SIG-M5 (cell line): ENCODE data around the gene RRP15.
"Not testable (repeated sequence)": the region's sequence is repeated elsewhere in the genome, so short reads cannot be mapped to it uniquely, and the experiment has no call there.

ENCODE experiments used
- DNase-seq: peaks from one replicate; lab custom pipeline; 2025; lab: John Stamatoyannopoulos, UW

The RRP15 gene

DNA sequence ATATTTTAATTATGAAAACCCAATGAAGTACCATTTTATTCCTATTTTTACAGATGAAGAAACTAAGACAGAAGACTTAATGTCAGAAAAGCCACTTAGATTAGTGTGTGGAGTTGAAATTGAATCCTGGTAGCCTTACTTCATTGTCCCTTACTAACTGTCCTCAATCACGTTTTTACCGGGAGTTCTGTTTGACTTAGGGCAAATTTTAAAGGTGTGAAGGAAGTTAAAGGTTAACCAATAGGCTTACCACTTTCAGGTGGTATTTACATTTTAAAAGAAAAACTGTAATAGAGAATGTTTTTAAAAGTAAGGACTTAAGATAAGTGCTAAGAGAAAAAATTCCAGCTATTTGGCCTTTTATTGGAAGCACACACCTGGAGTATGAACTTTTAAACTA is 12.4 kb downstream of the RRP15 start:
- no peak for DNase-seq

- DNase-seq, result no peak
Observed at GRCh38 chr1:218297867-218298266, 12.8 kb downstream of the RRP15 start.

- DNase-seq, result no peak
Observed at GRCh38 chr1:218298398-218298797, 13.3 kb downstream of the RRP15 start.

DNA sequence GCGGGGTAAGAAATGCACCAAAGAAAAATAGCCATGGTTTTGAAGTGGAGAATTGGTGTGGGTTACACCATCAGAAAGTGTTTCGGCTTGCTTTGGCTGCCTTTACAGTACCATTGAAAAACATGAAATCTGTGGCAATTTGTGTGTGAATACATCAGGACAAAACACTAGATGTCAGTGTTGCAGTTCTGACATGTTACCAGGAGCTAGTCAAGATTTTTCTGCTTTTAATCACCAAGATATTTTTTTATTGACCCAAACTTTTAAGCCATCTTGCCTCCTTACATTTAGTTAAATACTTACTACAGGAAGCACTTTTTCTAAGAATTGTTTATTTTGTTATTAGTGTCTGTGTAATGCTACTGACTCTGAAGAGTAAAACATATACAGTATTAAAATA is 14.3 kb downstream of the RRP15 start:
- no peak for DNase-seq

DNA sequence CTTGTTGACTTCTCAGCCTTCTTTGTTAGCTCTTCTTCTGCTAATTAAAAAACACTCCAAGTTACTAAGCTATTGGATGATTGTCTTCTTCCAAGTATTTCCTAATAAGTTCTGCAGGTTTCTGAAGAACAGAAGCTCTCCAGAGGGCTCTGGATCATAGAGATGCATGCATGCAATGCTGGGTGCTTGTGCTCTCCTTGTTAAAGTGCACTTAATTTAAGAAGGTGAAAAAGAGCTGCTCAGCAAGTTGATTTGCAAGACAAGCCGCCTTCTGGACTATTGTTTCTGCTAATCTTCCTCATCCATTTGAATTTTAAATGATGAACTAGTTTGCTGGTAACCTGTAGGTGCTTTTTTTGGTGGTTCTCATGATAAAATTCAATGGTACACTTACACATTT is 16.1 kb downstream of the RRP15 start:
- DNase-seq, result no peak

- DNase-seq, result no peak
Observed at GRCh38 chr1:218302155-218302554, 17.1 kb downstream of the RRP15 start.

DNA sequence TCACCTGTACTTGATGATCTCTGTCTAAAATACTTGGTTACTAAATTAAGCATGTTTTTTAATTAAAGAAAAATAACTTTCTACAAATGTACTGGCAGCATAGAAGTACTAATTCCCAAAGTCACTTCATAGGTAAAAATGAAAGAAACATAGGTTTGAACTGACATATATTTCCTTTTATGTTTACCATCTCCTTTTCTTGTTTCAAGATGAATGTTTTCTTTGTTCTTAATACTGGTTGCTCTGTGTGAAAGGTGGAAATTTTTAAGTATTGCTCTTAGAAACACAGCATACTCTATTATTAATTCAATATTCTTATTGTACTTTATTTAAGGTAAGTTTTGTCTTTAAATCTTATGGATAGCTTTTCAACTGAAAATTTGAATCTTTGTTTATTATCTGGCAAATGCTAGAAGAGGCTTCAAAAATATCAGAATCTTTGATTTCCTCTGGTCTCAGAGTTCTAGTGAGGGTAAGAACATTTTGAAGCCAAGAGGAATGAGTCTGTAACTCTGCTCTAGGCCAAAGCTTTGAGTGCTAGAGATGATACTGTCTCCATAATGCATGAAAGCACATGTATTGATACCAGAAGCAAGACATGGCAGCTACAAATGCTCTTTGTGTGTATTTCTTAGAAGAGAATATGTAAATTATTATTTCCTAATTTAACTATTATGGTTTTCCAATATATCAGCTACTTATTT is 18.2 kb downstream of the RRP15 start:
- no peak for DNase-seq

GRCh38 chr1:218304281-218305039 is 19.4 kb downstream of the RRP15 start:
- DNase-seq, result no peak

GRCh38 chr1:218305472-218306064 is 20.5 kb downstream of the RRP15 start:
- no peak for DNase-seq

GRCh38 chr1:218312509-218312908 is 27.4 kb downstream of the RRP15 start:
- no peak for DNase-seq

DNA sequence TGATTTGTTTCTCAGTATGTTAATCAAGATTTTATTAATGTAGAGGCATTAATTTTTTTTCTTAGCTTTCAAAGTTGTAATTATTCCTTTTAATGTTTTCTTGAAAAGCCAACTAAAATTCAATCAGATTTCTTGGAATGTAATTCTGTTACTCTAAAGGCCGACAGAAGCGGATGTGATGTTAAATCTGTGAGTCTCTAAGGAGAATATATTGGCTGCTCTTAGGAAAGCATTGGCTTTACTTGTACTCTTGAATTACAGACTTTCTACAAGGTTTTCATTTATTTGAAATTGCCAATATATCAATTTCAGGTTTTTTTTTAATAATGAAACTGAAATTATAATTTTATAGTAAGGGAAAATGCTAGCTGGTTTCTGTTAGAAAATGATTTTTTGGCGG is 29.2 kb downstream of the RRP15 start:
- no peak for DNase-seq

- no peak for DNase-seq
Observed at GRCh38 chr1:218315638-218316037, 30.5 kb downstream of the RRP15 start.

DNA sequence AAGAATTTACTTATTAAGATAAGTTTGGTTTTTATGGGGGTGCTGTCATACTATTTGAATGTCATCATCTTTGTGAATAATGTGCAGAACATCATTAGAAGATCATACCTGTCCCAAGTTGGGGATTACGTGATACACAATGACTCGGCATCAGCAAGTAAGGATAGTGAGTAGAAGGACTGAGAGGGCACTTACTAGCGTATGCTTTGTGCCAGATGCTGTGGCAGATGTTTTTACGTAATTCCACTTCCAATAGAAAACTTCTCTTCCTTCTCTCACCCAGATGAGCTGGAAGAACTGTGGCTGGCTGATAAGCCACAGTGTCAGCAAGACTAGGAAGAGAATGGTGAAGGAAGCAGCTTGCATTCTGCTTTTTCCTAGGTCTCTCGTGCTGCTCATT is 32.0 kb downstream of the RRP15 start:
- no peak for DNase-seq

- not testable (repeated sequence) for DNase-seq
Observed at GRCh38 chr1:218320182-218320581, 35.1 kb downstream of the RRP15 start.

GRCh38 chr1:218322762-218323161 is 37.7 kb downstream of the RRP15 start:
- no peak for DNase-seq

DNA sequence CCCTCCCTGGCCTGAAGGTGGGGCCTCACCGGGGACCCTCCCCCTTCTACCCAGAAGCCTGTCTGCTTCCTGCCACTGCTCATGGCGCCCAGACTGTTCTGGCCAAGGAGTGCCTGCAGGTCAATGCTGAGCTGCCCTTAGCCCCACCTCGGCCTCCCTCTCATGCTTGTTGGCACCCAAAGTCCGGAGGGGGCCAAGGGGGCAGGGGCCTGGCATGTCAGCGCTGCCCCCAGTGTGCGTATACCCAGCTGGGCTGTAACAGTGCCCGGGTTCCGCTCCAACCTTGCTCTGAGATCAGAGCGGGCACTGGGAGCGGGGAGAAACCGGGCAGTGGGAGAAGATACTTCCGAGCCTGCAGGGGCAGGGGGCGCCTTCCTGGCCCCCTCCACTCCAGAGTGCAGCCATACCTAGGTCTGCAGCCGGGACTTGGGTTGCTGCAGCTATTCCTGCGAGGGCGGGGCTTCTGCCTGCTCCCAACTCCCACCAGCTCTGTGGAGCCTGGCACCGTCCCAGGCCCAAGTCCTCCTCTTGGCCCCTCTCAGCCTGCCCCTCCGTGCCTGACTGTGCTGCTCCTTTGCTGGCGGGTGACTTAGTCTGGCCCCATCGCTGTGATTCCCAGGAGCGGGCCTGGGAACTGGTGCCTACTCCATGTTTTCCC is 38.6 kb downstream of the RRP15 start:
- no peak for DNase-seq

DNA sequence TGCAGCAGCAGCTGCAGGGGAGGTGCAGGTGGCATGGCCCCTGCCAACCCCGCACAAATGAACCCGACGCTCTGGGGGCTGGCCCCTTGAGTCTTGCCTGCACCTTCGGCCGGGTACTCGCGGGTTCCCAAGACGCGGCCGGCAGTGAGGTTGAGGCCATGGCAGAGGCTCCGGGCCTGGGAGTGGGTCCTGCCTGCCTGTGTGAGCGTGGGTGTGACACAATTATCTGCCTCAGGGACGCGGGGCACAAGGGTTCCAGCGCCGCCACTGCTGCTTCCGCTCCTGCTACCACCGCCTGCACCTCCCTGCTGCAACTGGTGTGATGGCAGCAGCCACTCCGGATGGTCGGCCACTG is 39.1 kb downstream of the RRP15 start:
- no peak for DNase-seq

DNA sequence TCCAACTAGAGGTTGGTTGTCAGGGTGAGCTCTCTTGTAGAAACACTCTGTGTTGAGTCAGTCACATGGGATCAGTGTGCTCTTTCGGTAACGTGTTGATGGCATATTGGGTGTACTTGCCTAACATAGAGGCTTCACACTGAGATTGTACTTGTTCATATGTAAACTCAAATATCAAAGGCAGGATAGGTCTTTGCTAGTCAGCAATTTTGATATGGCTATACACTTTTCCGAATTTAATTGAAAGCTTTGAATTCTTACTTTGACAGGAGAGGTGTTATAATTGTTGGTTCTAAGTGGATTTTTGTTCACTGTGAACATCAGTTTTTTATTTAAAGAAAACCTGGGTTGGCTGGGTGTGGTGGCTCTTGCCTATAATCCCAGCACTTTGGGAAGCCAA is 43.7 kb downstream of the RRP15 start:
- DNase-seq, result no peak

GRCh38 chr1:218330043-218330623 is 45.0 kb downstream of the RRP15 start:
- DNase-seq, result no peak

GRCh38 chr1:218332416-218332815 is 47.3 kb downstream of the RRP15 start:
- no peak for DNase-seq

GRCh38 chr1:218336328-218336727 is 51.2 kb downstream of the RRP15 start:
- DNase-seq, result no peak

- no peak for DNase-seq
Observed at GRCh38 chr1:218339267-218339831, 54.3 kb downstream of the RRP15 start.
